G401 (cell line): ENCODE results near the gene JAM3. TPM values are rescaled to one million over a fixed set of nuclear protein-coding genes. Genes with fewer than 3 reads are reported as not detected.
"Not testable (repeated sequence)": the region's sequence is repeated elsewhere in the genome, so short reads cannot be mapped to it uniquely, and the experiment has no call there.

Experiments used
- DNase-seq: peaks from one replicate; pipeline ENCODE4 v3.0.0-alpha.2; 2015; ENCODE audit warnings: low spot score
- in situ Hi-C: cut with HindIII; loops from 2 replicates; pipeline ENCODE4 v1.10.0; 2016; ENCODE audit warnings: low sequenced_read_pairs, mixed read lengths
- total RNA-seq: library from RNA; depleted of rRNA; stranded (reverse); fragments of >200 nt; shearing (Covaris generic); gene quantifications from 2 replicates; pipeline ENCODE4 v1.2.3, GENCODE V29; 2014

Gene JAM3
- total RNA-seq, 1 experiment from 2014 or later, result 41.8 TPM

- peak; percentile 84 for DNase-seq
- in situ Hi-C loops, result no loop called here
Observed at GRCh38 chr11:134155946-134156865, 87.3 kb downstream of the JAM3 start.

- in situ Hi-C loops, result no loop called here
- DNase-seq, result no peak
Observed at GRCh38 chr11:134157451-134157850, 88.6 kb downstream of the JAM3 start.

GRCh38 chr11:134158023-134158422 is 89.2 kb downstream of the JAM3 start:
- in situ Hi-C loops, result no loop called here
- DNase-seq, result no peak

GRCh38 chr11:134159652-134160051 is 90.8 kb downstream of the JAM3 start:
- in situ Hi-C loops, result no loop called here
- no peak for DNase-seq

GRCh38 chr11:134164490-134165370 is 95.9 kb downstream of the JAM3 start:
- in situ Hi-C loops, result no loop called here
- DNase-seq, result no peak

GRCh38 chr11:134170177-134170918 is 101.5 kb downstream of the JAM3 start:
- in situ Hi-C loops, result no loop called here
- DNase-seq, result no peak

GRCh38 chr11:134170919-134171281 is 102.0 kb downstream of the JAM3 start:
- in situ Hi-C loops, result no loop called here

GRCh38 chr11:134171951-134172350 is 103.1 kb downstream of the JAM3 start:
- in situ Hi-C loops, result no loop called here
- DNase-seq, result no peak

More at GRCh38 chr11:134170919-134171281, 102.0 kb downstream of the JAM3 start:
- no peak for DNase-seq

- in situ Hi-C loops, result no loop called here
Observed at GRCh38 chr11:134173296-134173695, 104.4 kb downstream of the JAM3 start.

GRCh38 chr11:134176284-134176683 is 107.4 kb downstream of the JAM3 start:
- no peak for DNase-seq
- in situ Hi-C loops, result no loop called here

More at GRCh38 chr11:134173296-134173695, 104.4 kb downstream of the JAM3 start:
- no peak for DNase-seq

- no peak for DNase-seq
- in situ Hi-C loops, result no loop called here
Observed at GRCh38 chr11:134178032-134178674, 109.3 kb downstream of the JAM3 start.

- no peak for DNase-seq
- in situ Hi-C loops, result no loop called here
Observed at GRCh38 chr11:134181707-134182106, 112.8 kb downstream of the JAM3 start.

GRCh38 chr11:134188092-134188491 is 119.2 kb downstream of the JAM3 start:
- in situ Hi-C loops, DNase-seq: not testable (repeated sequence)

- in situ Hi-C loops, result no loop called here
Observed at GRCh38 chr11:134196756-134197155, 127.9 kb downstream of the JAM3 start.

GRCh38 chr11:134199531-134199930 is 130.7 kb downstream of the JAM3 start:
- in situ Hi-C loops, result no loop called here
- DNase-seq, result no peak

More at GRCh38 chr11:134196756-134197155, 127.9 kb downstream of the JAM3 start:
- no peak for DNase-seq

GRCh38 chr11:134200688-134201087 is 131.8 kb downstream of the JAM3 start:
- no peak for DNase-seq
- in situ Hi-C loops, result no loop called here
